ENCODE results near the gene NMU.

The NMU gene

GRCh38 chr4:55666535-55666934 lies 30.4 kb upstream of the NMU start:
- no peaks in the 10 kb centered on the region for H3K9me3 ChIP-seq (ENCODE audit: control insufficient read depth in 2 of 2, low read length in 2 of 2)
- no peak overlapping the region for H3K4me3 ChIP-seq (ENCODE audit: low read length in 2 of 2)
- H3K27me3 ChIP-seq (ENCODE audit: control insufficient read depth in 2 of 2, insufficient read depth in 2 of 2, low read length in 2 of 2): no peaks in the 10 kb centered on the region
- no peak overlapping the region for H3K27ac ChIP-seq (ENCODE audit: low read depth in 2 of 2, low read length in 2 of 2)
- H3K4me1 ChIP-seq (ENCODE audit: control insufficient read depth in 2 of 2, insufficient read depth in 2 of 2, low read length in 2 of 2): no peaks in the 10 kb centered on the region
- H3K9ac ChIP-seq (ENCODE audit: low read depth in 1 of 2, low read length in 2 of 2): no peak overlapping the region
- no peaks in the 10 kb centered on the region for H3K36me3 ChIP-seq (ENCODE audit: control insufficient read depth in 2 of 2, insufficient read depth in 2 of 2, low read length in 2 of 2)

GRCh38 chr4:55663145-55663544 lies 27.0 kb upstream of the NMU start:
- no peaks in the 10 kb centered on the region for H3K27me3 ChIP-seq (ENCODE audit: control insufficient read depth in 2 of 2, insufficient read depth in 2 of 2, low read length in 2 of 2)
- H3K4me1 ChIP-seq (ENCODE audit: control insufficient read depth in 2 of 2, insufficient read depth in 2 of 2, low read length in 2 of 2): no peaks in the 10 kb centered on the region
- no peak overlapping the region for H3K27ac ChIP-seq (ENCODE audit: low read depth in 2 of 2, low read length in 2 of 2)
- H3K9ac ChIP-seq (ENCODE audit: low read depth in 1 of 2, low read length in 2 of 2): no peak overlapping the region
- no peaks in the 10 kb centered on the region for H3K9me3 ChIP-seq (ENCODE audit: control insufficient read depth in 2 of 2, low read length in 2 of 2)
- H3K36me3 ChIP-seq (ENCODE audit: control insufficient read depth in 2 of 2, insufficient read depth in 2 of 2, low read length in 2 of 2): no peaks in the 10 kb centered on the region
- H3K4me3 ChIP-seq (ENCODE audit: low read length in 2 of 2): no peak overlapping the region

- Histone ChIP-seq H3K9ac (ENCODE audit: low read depth in 1 of 2, low read length in 2 of 2) (no peak overlapping the region), H3K4me1 (ENCODE audit: control insufficient read depth in 2 of 2, insufficient read depth in 2 of 2, low read length in 2 of 2) (no peaks in the 10 kb centered on the region), H3K27ac (ENCODE audit: low read depth in 2 of 2, low read length in 2 of 2) (no peak overlapping the region), H3K4me3 (ENCODE audit: low read length in 2 of 2) (no peak overlapping the region), H3K9me3 (ENCODE audit: control insufficient read depth in 2 of 2, low read length in 2 of 2) (no peaks in the 10 kb centered on the region), H3K36me3 (ENCODE audit: control insufficient read depth in 2 of 2, insufficient read depth in 2 of 2, low read length in 2 of 2) (no peaks in the 10 kb centered on the region), H3K27me3 (ENCODE audit: control insufficient read depth in 2 of 2, insufficient read depth in 2 of 2, low read length in 2 of 2) (no peaks in the 10 kb centered on the region)
Measured at GRCh38 chr4:55661398-55662056, 25.4 kb upstream of the NMU start.

GRCh38 chr4:55658657-55659056 lies 22.6 kb upstream of the NMU start:
- H3K36me3 ChIP-seq (ENCODE audit: control insufficient read depth in 2 of 2, insufficient read depth in 2 of 2, low read length in 2 of 2): no peaks in the 10 kb centered on the region
- no peaks in the 10 kb centered on the region for H3K4me1 ChIP-seq (ENCODE audit: control insufficient read depth in 2 of 2, insufficient read depth in 2 of 2, low read length in 2 of 2)
- H3K27me3 ChIP-seq (ENCODE audit: control insufficient read depth in 2 of 2, insufficient read depth in 2 of 2, low read length in 2 of 2): no peaks in the 10 kb centered on the region
- no peaks in the 10 kb centered on the region for H3K9me3 ChIP-seq (ENCODE audit: control insufficient read depth in 2 of 2, low read length in 2 of 2)
- no peak overlapping the region for H3K27ac ChIP-seq (ENCODE audit: low read depth in 2 of 2, low read length in 2 of 2)
- no peak overlapping the region for H3K4me3 ChIP-seq (ENCODE audit: low read length in 2 of 2)
- H3K9ac ChIP-seq (ENCODE audit: low read depth in 1 of 2, low read length in 2 of 2): no peak overlapping the region

GRCh38 chr4:55654131-55654530 lies 18.0 kb upstream of the NMU start:
- Histone ChIP-seq H3K36me3 (ENCODE audit: control insufficient read depth in 2 of 2, insufficient read depth in 2 of 2, low read length in 2 of 2) (no peaks in the 10 kb centered on the region), H3K4me3 (ENCODE audit: low read length in 2 of 2) (no peak overlapping the region), H3K27ac (ENCODE audit: low read depth in 2 of 2, low read length in 2 of 2) (no peak overlapping the region), H3K4me1 (ENCODE audit: control insufficient read depth in 2 of 2, insufficient read depth in 2 of 2, low read length in 2 of 2) (no peaks in the 10 kb centered on the region), H3K27me3 (ENCODE audit: control insufficient read depth in 2 of 2, insufficient read depth in 2 of 2, low read length in 2 of 2) (no peaks in the 10 kb centered on the region), H3K9ac (ENCODE audit: low read depth in 1 of 2, low read length in 2 of 2) (no peak overlapping the region), H3K9me3 (ENCODE audit: control insufficient read depth in 2 of 2, low read length in 2 of 2) (no peaks in the 10 kb centered on the region)

- no peaks in the 10 kb centered on the region for H3K4me1 ChIP-seq (ENCODE audit: control insufficient read depth in 2 of 2, insufficient read depth in 2 of 2, low read length in 2 of 2)
- no peak overlapping the region for H3K9ac ChIP-seq (ENCODE audit: low read depth in 1 of 2, low read length in 2 of 2)
- no peaks in the 10 kb centered on the region for H3K9me3 ChIP-seq (ENCODE audit: control insufficient read depth in 2 of 2, low read length in 2 of 2)
- no peaks in the 10 kb centered on the region for H3K27me3 ChIP-seq (ENCODE audit: control insufficient read depth in 2 of 2, insufficient read depth in 2 of 2, low read length in 2 of 2)
- no peaks in the 10 kb centered on the region for H3K36me3 ChIP-seq (ENCODE audit: control insufficient read depth in 2 of 2, insufficient read depth in 2 of 2, low read length in 2 of 2)
- no peak overlapping the region for H3K4me3 ChIP-seq (ENCODE audit: low read length in 2 of 2)
- no peak overlapping the region for H3K27ac ChIP-seq (ENCODE audit: low read depth in 2 of 2, low read length in 2 of 2)
Measured at GRCh38 chr4:55650483-55650882, 14.4 kb upstream of the NMU start.

- no peak overlapping the region for H3K27ac ChIP-seq (ENCODE audit: low read depth in 2 of 2, low read length in 2 of 2)
- peaks cover 0 to 8% of the 10 kb centered on the region in 2 donors for H3K4me1 ChIP-seq (ENCODE audit: control insufficient read depth in 2 of 2, insufficient read depth in 2 of 2, low read length in 2 of 2)
- H3K9me3 ChIP-seq (ENCODE audit: control insufficient read depth in 2 of 2, low read length in 2 of 2): no peaks in the 10 kb centered on the region
- H3K4me3 ChIP-seq (ENCODE audit: low read length in 2 of 2): no peak overlapping the region
- H3K27me3 ChIP-seq (ENCODE audit: control insufficient read depth in 2 of 2, insufficient read depth in 2 of 2, low read length in 2 of 2): peaks cover 12 to 16% of the 10 kb centered on the region in 2 donors
- no peak overlapping the region for H3K9ac ChIP-seq (ENCODE audit: low read depth in 1 of 2, low read length in 2 of 2)
- H3K36me3 ChIP-seq (ENCODE audit: control insufficient read depth in 2 of 2, insufficient read depth in 2 of 2, low read length in 2 of 2): no peaks in the 10 kb centered on the region
Measured at GRCh38 chr4:55637272-55637820, 1.2 kb upstream of the NMU start.

GRCh38 chr4:55636656-55636999 lies 530 bp upstream of the NMU start:
- no peak overlapping the region for H3K9ac ChIP-seq (ENCODE audit: low read depth in 1 of 2, low read length in 2 of 2)
- peaks cover 12 to 16% of the 10 kb centered on the region in 2 donors for H3K27me3 ChIP-seq (ENCODE audit: control insufficient read depth in 2 of 2, insufficient read depth in 2 of 2, low read length in 2 of 2)
- no peaks in the 10 kb centered on the region for H3K9me3 ChIP-seq (ENCODE audit: control insufficient read depth in 2 of 2, low read length in 2 of 2)
- H3K4me1 ChIP-seq (ENCODE audit: control insufficient read depth in 2 of 2, insufficient read depth in 2 of 2, low read length in 2 of 2): peaks cover 0 to 8% of the 10 kb centered on the region in 2 donors
- no peaks in the 10 kb centered on the region for H3K36me3 ChIP-seq (ENCODE audit: control insufficient read depth in 2 of 2, insufficient read depth in 2 of 2, low read length in 2 of 2)
- H3K4me3 ChIP-seq (ENCODE audit: low read length in 2 of 2): peak overlapping the region; percentile 33 to 43
- H3K27ac ChIP-seq (ENCODE audit: low read depth in 2 of 2, low read length in 2 of 2): no peak overlapping the region

GRCh38 chr4:55635282-55635681 lies 816 bp downstream of the NMU start:
- H3K9ac ChIP-seq (ENCODE audit: low read depth in 1 of 2, low read length in 2 of 2): no peak overlapping the region
- no peaks in the 10 kb centered on the region for H3K36me3 ChIP-seq (ENCODE audit: control insufficient read depth in 2 of 2, insufficient read depth in 2 of 2, low read length in 2 of 2)
- no peaks in the 10 kb centered on the region for H3K9me3 ChIP-seq (ENCODE audit: control insufficient read depth in 2 of 2, low read length in 2 of 2)
- H3K27me3 ChIP-seq (ENCODE audit: control insufficient read depth in 2 of 2, insufficient read depth in 2 of 2, low read length in 2 of 2): peaks cover 12 to 16% of the 10 kb centered on the region in 2 donors
- peaks cover 0 to 8% of the 10 kb centered on the region in 2 donors for H3K4me1 ChIP-seq (ENCODE audit: control insufficient read depth in 2 of 2, insufficient read depth in 2 of 2, low read length in 2 of 2)
- H3K27ac ChIP-seq (ENCODE audit: low read depth in 2 of 2, low read length in 2 of 2): no peak overlapping the region
- H3K4me3 ChIP-seq (ENCODE audit: low read length in 2 of 2): no peak overlapping the region

- H3K4me3 ChIP-seq (ENCODE audit: low read length in 2 of 2): no peak overlapping the region
- no peaks in the 10 kb centered on the region for H3K9me3 ChIP-seq (ENCODE audit: control insufficient read depth in 2 of 2, low read length in 2 of 2)
- H3K27ac ChIP-seq (ENCODE audit: low read depth in 2 of 2, low read length in 2 of 2): no peak overlapping the region
- peaks cover 12 to 16% of the 10 kb centered on the region in 2 donors for H3K27me3 ChIP-seq (ENCODE audit: control insufficient read depth in 2 of 2, insufficient read depth in 2 of 2, low read length in 2 of 2)
- H3K36me3 ChIP-seq (ENCODE audit: control insufficient read depth in 2 of 2, insufficient read depth in 2 of 2, low read length in 2 of 2): no peaks in the 10 kb centered on the region
- no peak overlapping the region for H3K9ac ChIP-seq (ENCODE audit: low read depth in 1 of 2, low read length in 2 of 2)
- peaks cover 0 to 8% of the 10 kb centered on the region in 2 donors for H3K4me1 ChIP-seq (ENCODE audit: control insufficient read depth in 2 of 2, insufficient read depth in 2 of 2, low read length in 2 of 2)
Measured at GRCh38 chr4:55634417-55635128, 1.5 kb downstream of the NMU start.
